Mesenchymal stem cell (in vitro differentiated cells and primary cell): ENCODE results near the gene ANKRD49.

ENCODE experiments used
- DNase-seq: peaks from one replicate; pipeline ENCODE4 v3.0.0-alpha.2; 2013
- H2AFZ ChIP-seq: one replicate; pipeline ENCODE4 v1.6.1; 2013; ENCODE audit warnings: low read depth, mild to moderate bottlenecking, control low read depth, inconsistent platforms, low read length, moderate library complexity
- H2AK5ac ChIP-seq: 2 replicates; pipeline ENCODE4 v1.6.1; 2013; ENCODE audit warnings: low read length, moderate library complexity, mild to moderate bottlenecking, inconsistent platforms; ENCODE audit not compliant: severe bottlenecking
- H2BK120ac ChIP-seq: one replicate; pipeline ENCODE4 v1.6.1; 2013; ENCODE audit warnings: low read depth, mild to moderate bottlenecking, inconsistent platforms, low read length, moderate library complexity
- H2BK12ac ChIP-seq, 2 experiments: one replicate each; pipeline ENCODE4 v1.6.1; 2013; ENCODE audit warnings: inconsistent platforms in 2 of 2, low read length in 2 of 2, mild to moderate bottlenecking in 2 of 2, moderate library complexity in 2 of 2, control low read depth in 1 of 2
- H2BK15ac ChIP-seq: one replicate; pipeline ENCODE4 v1.6.1; 2013; ENCODE audit warnings: mild to moderate bottlenecking, low read depth, inconsistent platforms; ENCODE audit not compliant: poor library complexity, severe bottlenecking
- H2BK5ac ChIP-seq: 2 replicates; pipeline ENCODE4 v1.6.1; 2013; ENCODE audit warnings: low read depth, mild to moderate bottlenecking, low read length, control low read depth, inconsistent platforms; ENCODE audit not compliant: poor library complexity, severe bottlenecking
- H3K14ac ChIP-seq, 2 experiments: one replicate each; pipeline ENCODE4 v1.6.1; 2013; ENCODE audit warnings: inconsistent platforms in 2 of 2, low read length in 2 of 2, control low read depth in 1 of 2, mild to moderate bottlenecking in 1 of 2, moderate library complexity in 1 of 2
- H3K18ac ChIP-seq, 2 experiments: one replicate each; pipeline ENCODE4 v1.6.1; 2013; ENCODE audit warnings: inconsistent platforms in 2 of 2, low read length in 2 of 2, control low read depth in 1 of 2, low read depth in 1 of 2, mild to moderate bottlenecking in 1 of 2
- H3K23ac ChIP-seq, 2 experiments: one replicate each; pipeline ENCODE4 v1.6.1; 2013; ENCODE audit warnings: inconsistent platforms in 2 of 2, low read length in 2 of 2, mild to moderate bottlenecking in 2 of 2, moderate library complexity in 2 of 2, control low read depth in 1 of 2
- H3K27ac ChIP-seq: 2 replicates; pipeline ENCODE4 v1.5.1; 2013; ENCODE audit warnings: mild to moderate bottlenecking, moderate library complexity, low read length, control low read depth, inconsistent platforms; ENCODE audit not compliant: poor library complexity, severe bottlenecking
- H3K27me3 ChIP-seq, 2 experiments: 2 replicates each; pipeline versions ENCODE4 v1.6.1 to v1.7.0; 2013; ENCODE audit warnings: low read length in 2 of 2, mild to moderate bottlenecking in 2 of 2, moderate library complexity in 2 of 2, control low read depth in 1 of 2, inconsistent platforms in 1 of 2; ENCODE audit not compliant: control insufficient read depth in 1 of 2, insufficient read depth in 1 of 2
- H3K36me3 ChIP-seq, 2 experiments: 2 replicates each; pipeline versions ENCODE4 v1.6.1 to v1.7.0; 2013; ENCODE audit warnings: low read length in 2 of 2, control low read depth in 1 of 2, inconsistent platforms in 1 of 2, low read depth in 1 of 2, mild to moderate bottlenecking in 1 of 2; ENCODE audit not compliant: insufficient read depth in 2 of 2, control insufficient read depth in 1 of 2
- H3K4ac ChIP-seq, 2 experiments: one replicate each; pipeline ENCODE4 v1.6.1; 2013; ENCODE audit warnings: inconsistent platforms in 2 of 2, low read length in 2 of 2, mild to moderate bottlenecking in 2 of 2, moderate library complexity in 2 of 2, control low read depth in 1 of 2, low read depth in 1 of 2
- H3K4me1 ChIP-seq: 2 replicates; pipeline ENCODE4 v1.6.1; 2013; ENCODE audit warnings: low read depth, low read length, control low read depth; ENCODE audit not compliant: control insufficient read depth, insufficient read depth
- H3K4me2 ChIP-seq: 2 replicates; pipeline ENCODE4 v1.6.1; 2013; ENCODE audit warnings: low read length, mild to moderate bottlenecking, inconsistent platforms; ENCODE audit not compliant: poor library complexity, severe bottlenecking
- H3K4me3 ChIP-seq, 2 experiments: 2 replicates each; pipeline versions ENCODE4 v1.5.1 to v1.7.0; 2013; ENCODE audit warnings: low read length in 2 of 2, mild to moderate bottlenecking in 2 of 2, control low read depth in 1 of 2, low read depth in 1 of 2; ENCODE audit not compliant: insufficient read depth in 1 of 2
- H3K79me1 ChIP-seq: replicated peaks from 2 replicates; pipeline ENCODE4 v1.6.1; 2013; ENCODE audit warnings: mild to moderate bottlenecking, control low read depth, low read length, inconsistent platforms; ENCODE audit not compliant: poor library complexity, severe bottlenecking
- H3K9ac ChIP-seq: 2 replicates; pipeline ENCODE4 v1.7.0; 2013; ENCODE audit warnings: mild to moderate bottlenecking, low read length, moderate library complexity
- H3K9me3 ChIP-seq: 2 replicates; pipeline ENCODE4 v1.7.0; 2013; ENCODE audit warnings: mild to moderate bottlenecking, low read length; ENCODE audit not compliant: control insufficient read depth
- H4K8ac ChIP-seq: one replicate; pipeline ENCODE4 v1.6.1; 2013; ENCODE audit warnings: inconsistent platforms, mild to moderate bottlenecking, low read length, moderate library complexity
- H4K91ac ChIP-seq: one replicate; pipeline ENCODE4 v1.6.1; 2013; ENCODE audit warnings: mild to moderate bottlenecking, low read length, inconsistent platforms
- WGBS: methylation state at CpG from one replicate; pipeline ENCODE4 v1.1.7; 2013; ENCODE audit warnings: mixed read lengths; 5-methylcytosine and 5-hydroxymethylcytosine counted together

Gene ANKRD49

GRCh38 chr11:94521684-94522083, 27.9 kb downstream of the ANKRD49 start:
- no peak overlapping the region for H3K18ac ChIP-seq
- no peak overlapping the region for H2BK5ac ChIP-seq
- H3K9ac ChIP-seq, result no peak overlapping the region
- no peak overlapping the region for H2AFZ ChIP-seq
- H3K23ac ChIP-seq, result no peak overlapping the region
- no peak overlapping the region for H2BK12ac ChIP-seq
- DNase-seq, result no peak
- no peak overlapping the region for H4K8ac ChIP-seq
- no peak overlapping the region for H3K4ac ChIP-seq
- H3K4me1 ChIP-seq, result no peaks in the 10 kb centered on the region
- no peak overlapping the region for H3K4me3 ChIP-seq
- no peak overlapping the region for H2AK5ac ChIP-seq
- no peak overlapping the region for H2BK15ac ChIP-seq
- 59% methylated on average over 4 of the region's 5 CpGs for WGBS
- H3K27ac ChIP-seq, result no peak overlapping the region
- no peaks in the 10 kb centered on the region for H3K27me3 ChIP-seq
- no peaks in the 10 kb centered on the region for H3K79me1 ChIP-seq
- H3K36me3 ChIP-seq, result no peaks in the 10 kb centered on the region
- H3K9me3 ChIP-seq, result no peaks in the 10 kb centered on the region
- H3K14ac ChIP-seq, result no peak overlapping the region
- no peak overlapping the region for H3K4me2 ChIP-seq
- no peak overlapping the region for H2BK120ac ChIP-seq
- no peak overlapping the region for H4K91ac ChIP-seq

DNA sequence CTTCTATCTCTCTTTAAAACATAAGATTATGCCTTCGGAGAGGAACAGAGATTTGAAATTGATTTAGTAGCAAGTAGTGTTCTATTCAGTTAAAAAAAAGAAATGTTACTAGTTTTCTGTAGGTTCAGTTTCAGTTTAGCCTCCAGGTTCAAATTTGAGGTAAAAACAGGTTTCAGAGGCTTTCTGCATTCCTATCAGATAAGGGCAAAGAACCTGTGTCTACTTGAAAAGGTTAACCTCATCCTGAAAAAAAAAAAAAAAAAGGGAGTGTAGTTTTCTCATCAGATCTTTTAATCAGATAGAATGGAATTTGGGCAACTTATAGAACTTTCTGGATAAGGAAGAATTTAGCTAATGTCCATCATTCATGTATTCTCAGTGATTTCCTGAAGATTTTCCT, 30.6 kb downstream of the ANKRD49 start:
- Histone ChIP-seq H3K79me1 (no peaks in the 10 kb centered on the region), H2BK5ac (no peak overlapping the region), H2AFZ (no peak overlapping the region), H2BK12ac (no peak overlapping the region), H3K4ac (no peak overlapping the region), H4K8ac (no peak overlapping the region), H3K4me3 (no peak overlapping the region), H3K36me3 (no peaks in the 10 kb centered on the region), H2BK120ac (no peak overlapping the region), H3K9me3 (no peaks in the 10 kb centered on the region), H3K18ac (no peak overlapping the region), H3K27ac (no peak overlapping the region), H3K4me2 (no peak overlapping the region), H3K14ac (no peak overlapping the region), H2BK15ac (no peak overlapping the region), H3K23ac (no peak overlapping the region), H2AK5ac (no peak overlapping the region), H3K9ac (no peak overlapping the region), H3K27me3 (no peaks in the 10 kb centered on the region), H3K4me1 (no peaks in the 10 kb centered on the region), H4K91ac (no peak overlapping the region)
- DNase-seq, result no peak
- 100% methylated on average over 1 of the region's 1 CpG for WGBS

DNA sequence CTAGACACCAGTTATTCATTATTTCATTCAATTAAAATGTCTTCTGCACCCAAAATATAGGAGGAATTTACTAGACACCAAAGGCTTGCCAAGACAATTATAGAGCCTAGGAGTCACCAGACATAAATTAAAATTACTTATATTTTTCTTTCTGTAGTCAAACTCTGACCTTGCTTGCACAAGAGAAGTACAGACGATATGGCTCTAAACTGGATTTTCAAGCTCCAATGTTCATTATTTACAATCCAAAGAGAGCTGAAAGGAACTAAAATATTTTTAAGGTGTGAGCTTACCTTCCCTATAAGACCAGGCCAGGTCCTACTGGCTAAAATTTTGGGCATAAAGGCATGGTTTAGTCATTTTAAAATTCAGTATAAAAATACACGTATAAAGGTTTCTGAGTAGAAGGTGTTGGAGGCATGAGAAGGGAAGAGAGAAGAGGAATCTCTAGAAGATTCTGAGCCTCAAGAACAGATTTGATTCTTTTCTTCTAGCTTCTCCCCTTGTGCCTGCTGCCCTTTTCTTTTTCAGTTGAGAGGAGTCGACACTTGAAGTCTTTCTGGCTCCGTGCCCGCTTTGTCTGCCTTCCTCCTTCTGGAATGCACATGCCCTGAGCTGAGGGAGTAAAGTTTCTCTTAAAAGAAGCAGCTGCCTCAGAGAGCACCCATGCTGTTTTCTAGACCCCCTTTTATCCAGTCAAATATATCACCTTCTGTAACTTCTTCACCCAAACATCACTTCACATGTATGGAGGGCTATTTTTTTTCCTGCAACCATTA, 32.0 kb downstream of the ANKRD49 start:
- no peaks in the 10 kb centered on the region for H3K9me3 ChIP-seq
- no peak overlapping the region for H3K23ac ChIP-seq
- H2BK5ac ChIP-seq, result no peak overlapping the region
- no peak overlapping the region for H2AK5ac ChIP-seq
- 75% methylated on average over 4 of the region's 5 CpGs for WGBS
- no peak overlapping the region for H3K4ac ChIP-seq
- DNase-seq, result no peak
- no peak overlapping the region for H3K18ac ChIP-seq
- no peak overlapping the region for H3K14ac ChIP-seq
- H3K36me3 ChIP-seq, result no peaks in the 10 kb centered on the region
- H4K91ac ChIP-seq, result no peak overlapping the region
- no peak overlapping the region for H3K4me3 ChIP-seq
- H2BK120ac ChIP-seq, result no peak overlapping the region
- no peak overlapping the region for H2AFZ ChIP-seq
- H2BK15ac ChIP-seq, result no peak overlapping the region
- H2BK12ac ChIP-seq, result no peak overlapping the region
- no peak overlapping the region for H4K8ac ChIP-seq
- no peaks in the 10 kb centered on the region for H3K79me1 ChIP-seq
- H3K9ac ChIP-seq, result no peak overlapping the region
- no peaks in the 10 kb centered on the region for H3K4me1 ChIP-seq
- no peak overlapping the region for H3K4me2 ChIP-seq
- H3K27me3 ChIP-seq, result no peaks in the 10 kb centered on the region
- no peak overlapping the region for H3K27ac ChIP-seq

GRCh38 chr11:94526645-94527438, 33.1 kb downstream of the ANKRD49 start:
- Histone ChIP-seq H2BK120ac (no peak overlapping the region), H3K79me1 (no peaks in the 10 kb centered on the region), H2AFZ (no peak overlapping the region), H3K36me3 (no peaks in the 10 kb centered on the region), H3K18ac (no peak overlapping the region), H3K4ac (no peak overlapping the region), H3K14ac (no peak overlapping the region), H3K23ac (no peak overlapping the region), H3K4me3 (no peak overlapping the region), H2BK5ac (no peak overlapping the region), H2AK5ac (no peak overlapping the region), H4K8ac (no peak overlapping the region), H2BK12ac (no peak overlapping the region), H3K4me2 (no peak overlapping the region), H3K9ac (no peak overlapping the region), H4K91ac (no peak overlapping the region), H3K9me3 (no peaks in the 10 kb centered on the region), H3K4me1 (no peaks in the 10 kb centered on the region), H3K27ac (no peak overlapping the region), H3K27me3 (no peaks in the 10 kb centered on the region), H2BK15ac (no peak overlapping the region)
- 80% methylated on average over 1 of the region's 4 CpGs for whole genome bisulfite sequencing
- no peak for DNase-seq
